SU-DHL-6 (cell line): Measurements from ENCODE around the gene TXNDC11.

Source experiments
- CTCF ChIP-seq: fragments of 200-600 bp; sonication (generic); IDR thresholded peaks from one replicate; pipeline ENCODE4 v1.5.1; 2017; ENCODE audit warnings: antibody characterized with exemption, mild to moderate bottlenecking, low read length, moderate library complexity; ENCODE audit not compliant: insufficient read depth, poor library complexity, severe bottlenecking
- EZH2phosphoT487 ChIP-seq: fragments of 200-600 bp; sonication (generic), shearing (Covaris generic); conservative IDR thresholded peaks from 2 replicates; pipeline ENCODE4 v1.6.1; 2018; ENCODE audit warnings: mild to moderate bottlenecking, antibody characterized with exemption, low read length, moderate library complexity, mixed read lengths

- TF ChIP-seq CTCF (no peak), EZH2phosphoT487 (no peak)
Observed at GRCh38 chr16:11729787-11730186, 12.9 kb downstream of the TXNDC11 start.
